K562 (cell line): Measurements from ENCODE around the gene PCDH12. TPM values are rescaled to one million over a fixed set of nuclear protein-coding genes. Genes with fewer than 3 reads are reported as not detected.

Experiments used
- ATF7 ChIP-seq: fragments of 450-650 bp; IDR thresholded peaks from 2 replicates; pipeline ENCODE4 v1.7.1; 2014; ENCODE audit warnings: mild to moderate bottlenecking, moderate library complexity
- CSDE1 ChIP-seq, 2 experiments: fragments of 450-650 bp; IDR thresholded peaks; 2 replicates each; pipeline ENCODE4 v1.6.1; 2016; ENCODE audit warnings: mild to moderate bottlenecking in 1 of 2
- FOXP1 ChIP-seq: sonication (generic); formaldehyde crosslinking; IDR thresholded peaks from 2 replicates; pipeline ENCODE4 v1.8.0; 2022; ENCODE audit warnings: mild to moderate bottlenecking, missing genetic modification reagents
- GATA2 ChIP-seq: sonication (generic); formaldehyde crosslinking; IDR thresholded peaks from 2 replicates; pipeline ENCODE4 v1.4.0; 2020; ENCODE audit warnings: mild to moderate bottlenecking, missing genetic modification reagents
- MED1 ChIP-seq: sonication (generic); formaldehyde crosslinking; IDR thresholded peaks from 2 replicates; pipeline ENCODE4 v1.8.1; 2023; ENCODE audit warnings: missing genetic modification reagents, borderline replicate concordance
- PHB2 ChIP-seq: fragments of 450-650 bp; IDR thresholded peaks from 2 replicates; pipeline ENCODE4 v1.6.1; 2017; ENCODE audit warnings: low read depth
- POLR2AphosphoS5 ChIP-seq: IDR thresholded peaks from 2 replicates; pipeline ENCODE4 v1.6.1; 2011; ENCODE audit warnings: mild to moderate bottlenecking, low read depth, low read length, moderate library complexity; ENCODE audit not compliant: control insufficient read depth, insufficient read depth
- PRPF4 ChIP-seq: fragments of 200-400 bp; formaldehyde crosslinking; IDR thresholded peaks from one replicate; pipeline ENCODE4 v1.6.1; 2017; ENCODE audit warnings: low read length, low read depth, mild to moderate bottlenecking; ENCODE audit not compliant: insufficient read depth, poor library complexity, severe bottlenecking
- PURB ChIP-seq: sonication (generic); formaldehyde crosslinking; IDR thresholded peaks from 2 replicates; pipeline ENCODE4 v1.9.0; 2021; ENCODE audit warnings: low read depth, mild to moderate bottlenecking, missing genetic modification reagents
- RAD21 ChIP-seq, 2 experiments: fragments of 250-450 bp in 1 of 2; fragments of 450-650 bp in 1 of 2; sonication (Bioruptor Pico) in 1 of 2; formaldehyde crosslinking in 1 of 2; IDR thresholded peaks in 1 of 2; conservative IDR thresholded peaks in 1 of 2; 2 replicates each; pipeline versions ENCODE4 v1.4.0 to v1.8.0; 2020 to 2022; ENCODE audit warnings: mild to moderate bottlenecking in 2 of 2, moderate library complexity in 1 of 2
- SRSF3 ChIP-seq: fragments of 200-400 bp; formaldehyde crosslinking; IDR thresholded peaks from 2 replicates; pipeline ENCODE4 v1.6.1; 2016; ENCODE audit warnings: mild to moderate bottlenecking, low read length, moderate library complexity; ENCODE audit not compliant: insufficient read depth
- TEAD1 ChIP-seq, 2 experiments: fragments of 450-650 bp in 1 of 2; sonication (generic) in 1 of 2; formaldehyde crosslinking; IDR thresholded peaks; 2 replicates each; pipeline versions ENCODE4 v1.4.0 to v1.8.0; 2020 to 2022; ENCODE audit warnings: mild to moderate bottlenecking in 2 of 2, missing genetic modification reagents in 1 of 2
- XRCC4 ChIP-seq: IDR thresholded peaks from one replicate; pipeline ENCODE4 v1.6.1; 2011; ENCODE audit not compliant: insufficient read depth, insufficient read length; ENCODE audit errors: extremely low read depth
- ZBTB7A ChIP-seq: IDR thresholded peaks from 2 replicates; pipeline ENCODE4 v1.6.1; 2011; ENCODE audit warnings: low read depth, mild to moderate bottlenecking, low read length, moderate library complexity, borderline replicate concordance; ENCODE audit not compliant: control insufficient read depth
- ZNF551 ChIP-seq: fragments of 250-450 bp; sonication (Bioruptor Pico); IDR thresholded peaks from 2 replicates; pipeline ENCODE4 v1.5.0; 2021; ENCODE audit warnings: mild to moderate bottlenecking, moderate library complexity
- polyA plus RNA-seq, 8 experiments: library from polyadenylated mRNA; depleted of rRNA in 4 of 8; stranded (reverse) in 5 of 8; unstranded in 3 of 8; fragments of >200 nt; fragmentation: Nextera tagmentation in 2 of 8; fragmentation: Illumina TruSeq in 1 of 8; extraction: Ambion mirVana in 2 of 8; extraction: Trizol in 1 of 8; gene quantifications; 2 replicates each; pipeline versions ENCODE4 v1.2.1 to v1.2.3, GENCODE V29; 2011 to 2014; ENCODE audit warnings: inconsistent platforms in 1 of 8, missing spikeins in 1 of 8
- total RNA-seq, 7 experiments: library from RNA; depleted of rRNA in 6 of 7; stranded (reverse); fragments of >200 nt in 6 of 7; fragmentation: Illumina TruSeq in 2 of 7; extraction: Trizol in 2 of 7; gene quantifications; 2 replicates each; pipeline versions ENCODE4 v1.2.1 to v1.2.3, GENCODE V29; 2011 to 2021; ENCODE audit warnings: low replicate concordance in 1 of 7
- TF ChIP-seq, protein P1 (sequence below): fragments of 250-450 bp; sonication (Bioruptor Pico); IDR thresholded peaks from 2 replicates; pipeline ENCODE4 v1.5.0; 2022; ENCODE audit warnings: mild to moderate bottlenecking
- TF ChIP-seq, protein P2 (sequence below): fragments of 200-800 bp; sonication (Bioruptor generic); IDR thresholded peaks from 2 replicates; pipeline ENCODE4 v1.6.1; 2017; ENCODE audit warnings: missing genetic modification characterization, missing compliant biosample characterization
- TF ChIP-seq, protein P3 (sequence below): fragments of 450-650 bp; IDR thresholded peaks from 2 replicates; pipeline ENCODE4 v1.6.1; 2017; ENCODE audit warnings: mild to moderate bottlenecking, moderate library complexity
- TF ChIP-seq, protein P4 (sequence below), 2 experiments: IDR thresholded peaks in 1 of 2; conservative IDR thresholded peaks in 1 of 2; 2 replicates each; pipeline ENCODE4 v1.6.1; 2016; ENCODE audit warnings: low read depth in 2 of 2, mild to moderate bottlenecking in 1 of 2, missing compliant biosample characterization in 1 of 2, missing genetic modification characterization in 1 of 2, moderate library complexity in 1 of 2

PCDH12 gene
- total and polyA plus RNA-seq, 9 of the 15 experiments (the other 6 are each of a cell fraction or from before 2014, with no cell fraction given): 0.01 to 0.04 (median 0.01) TPM; not detected in 4

DNA sequence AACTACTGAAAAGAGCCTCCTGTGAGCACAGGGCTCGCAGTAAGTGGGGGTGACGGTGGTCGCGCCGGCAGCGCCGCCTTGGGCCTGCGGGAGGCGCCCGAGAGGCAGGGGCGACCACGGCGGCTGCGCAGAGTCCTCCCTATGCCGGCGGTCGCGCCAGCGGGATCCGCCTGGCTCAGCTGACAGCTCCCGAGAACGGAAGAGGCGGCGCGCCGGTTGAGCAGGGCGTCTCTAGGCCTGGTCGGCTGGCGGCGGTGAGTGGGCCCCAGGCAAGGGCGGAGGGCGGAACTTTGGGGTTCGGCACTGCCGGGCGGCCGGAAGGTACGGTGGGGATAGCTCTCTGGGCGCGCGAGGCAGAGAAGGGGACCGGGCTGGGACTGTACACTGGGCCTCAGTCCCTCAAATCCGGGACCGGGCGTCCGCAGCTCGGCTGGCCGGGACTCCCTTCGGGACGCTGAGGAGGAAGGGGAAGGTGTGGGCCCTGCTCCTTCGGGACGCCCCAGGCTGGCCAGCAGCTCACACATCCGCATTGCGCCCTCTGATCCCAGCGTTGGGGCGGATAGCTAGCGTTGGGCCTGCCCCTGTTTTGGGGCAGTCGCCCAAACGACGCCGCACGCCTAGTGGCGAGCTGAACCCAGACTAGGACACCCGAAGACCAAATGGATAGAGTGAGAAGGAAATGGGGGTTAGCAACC lies 11.1 kb upstream of the PCDH12 start, which contains the start of gene RNF14 (continued):
- TF ChIP-seq, protein P1, sequence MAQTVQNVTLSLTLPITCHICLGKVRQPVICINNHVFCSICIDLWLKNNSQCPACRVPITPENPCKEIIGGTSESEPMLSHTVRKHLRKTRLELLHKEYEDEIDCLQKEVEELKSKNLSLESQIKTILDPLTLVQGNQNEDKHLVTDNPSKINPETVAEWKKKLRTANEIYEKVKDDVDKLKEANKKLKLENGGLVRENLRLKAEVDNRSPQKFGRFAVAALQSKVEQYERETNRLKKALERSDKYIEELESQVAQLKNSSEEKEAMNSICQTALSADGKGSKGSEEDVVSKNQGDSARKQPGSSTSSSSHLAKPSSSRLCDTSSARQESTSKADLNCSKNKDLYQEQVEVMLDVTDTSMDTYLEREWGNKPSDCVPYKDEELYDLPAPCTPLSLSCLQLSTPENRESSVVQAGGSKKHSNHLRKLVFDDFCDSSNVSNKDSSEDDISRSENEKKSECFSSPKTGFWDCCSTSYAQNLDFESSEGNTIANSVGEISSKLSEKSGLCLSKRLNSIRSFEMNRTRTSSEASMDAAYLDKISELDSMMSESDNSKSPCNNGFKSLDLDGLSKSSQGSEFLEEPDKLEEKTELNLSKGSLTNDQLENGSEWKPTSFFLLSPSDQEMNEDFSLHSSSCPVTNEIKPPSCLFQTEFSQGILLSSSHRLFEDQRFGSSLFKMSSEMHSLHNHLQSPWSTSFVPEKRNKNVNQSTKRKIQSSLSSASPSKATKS (CRISPR knock-in tag): no peak
- TF ChIP-seq, protein P2, sequence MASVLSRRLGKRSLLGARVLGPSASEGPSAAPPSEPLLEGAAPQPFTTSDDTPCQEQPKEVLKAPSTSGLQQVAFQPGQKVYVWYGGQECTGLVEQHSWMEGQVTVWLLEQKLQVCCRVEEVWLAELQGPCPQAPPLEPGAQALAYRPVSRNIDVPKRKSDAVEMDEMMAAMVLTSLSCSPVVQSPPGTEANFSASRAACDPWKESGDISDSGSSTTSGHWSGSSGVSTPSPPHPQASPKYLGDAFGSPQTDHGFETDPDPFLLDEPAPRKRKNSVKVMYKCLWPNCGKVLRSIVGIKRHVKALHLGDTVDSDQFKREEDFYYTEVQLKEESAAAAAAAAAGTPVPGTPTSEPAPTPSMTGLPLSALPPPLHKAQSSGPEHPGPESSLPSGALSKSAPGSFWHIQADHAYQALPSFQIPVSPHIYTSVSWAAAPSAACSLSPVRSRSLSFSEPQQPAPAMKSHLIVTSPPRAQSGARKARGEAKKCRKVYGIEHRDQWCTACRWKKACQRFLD (CRISPR knock-in tag): no peak
- TF ChIP-seq, protein P3, sequence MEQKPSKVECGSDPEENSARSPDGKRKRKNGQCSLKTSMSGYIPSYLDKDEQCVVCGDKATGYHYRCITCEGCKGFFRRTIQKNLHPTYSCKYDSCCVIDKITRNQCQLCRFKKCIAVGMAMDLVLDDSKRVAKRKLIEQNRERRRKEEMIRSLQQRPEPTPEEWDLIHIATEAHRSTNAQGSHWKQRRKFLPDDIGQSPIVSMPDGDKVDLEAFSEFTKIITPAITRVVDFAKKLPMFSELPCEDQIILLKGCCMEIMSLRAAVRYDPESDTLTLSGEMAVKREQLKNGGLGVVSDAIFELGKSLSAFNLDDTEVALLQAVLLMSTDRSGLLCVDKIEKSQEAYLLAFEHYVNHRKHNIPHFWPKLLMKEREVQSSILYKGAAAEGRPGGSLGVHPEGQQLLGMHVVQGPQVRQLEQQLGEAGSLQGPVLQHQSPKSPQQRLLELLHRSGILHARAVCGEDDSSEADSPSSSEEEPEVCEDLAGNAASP: no peak
- TF ChIP-seq ATF7 (peak; percentile 79), RAD21 (CRISPR knock-in tag; conservative IDR thresholded peaks at IDR 0.05 in 1 of 2, IDR thresholded peaks at IDR 0.05 in 1 of 2) (peak in 1 of 2 experiments; percentile 25; a peak in 1 of 4 replicates), PURB (CRISPR knock-in tag) (no peak), ZNF551 (CRISPR knock-in tag) (no peak), XRCC4 (no peak), GATA2 (CRISPR knock-in tag) (no peak), FOXP1 (CRISPR knock-in tag) (peak; percentile 56; the same call in 1 of the 2 replicates), ZBTB7A (peak; percentile 100), POLR2AphosphoS5 (peak; percentile 90), MED1 (no peak), CSDE1 (IDR thresholded peaks at IDR 0.05) (no peak; a peak in 1 of 4 replicates), PHB2 (no peak), SRSF3 (no peak), PRPF4 (no peak), TEAD1 (CRISPR knock-in tag; IDR thresholded peaks at IDR 0.05) (0 out of 4 replicates have a peak, but pooled peaks have one; percentile 33 to 62)
- TF ChIP-seq, protein P4, sequence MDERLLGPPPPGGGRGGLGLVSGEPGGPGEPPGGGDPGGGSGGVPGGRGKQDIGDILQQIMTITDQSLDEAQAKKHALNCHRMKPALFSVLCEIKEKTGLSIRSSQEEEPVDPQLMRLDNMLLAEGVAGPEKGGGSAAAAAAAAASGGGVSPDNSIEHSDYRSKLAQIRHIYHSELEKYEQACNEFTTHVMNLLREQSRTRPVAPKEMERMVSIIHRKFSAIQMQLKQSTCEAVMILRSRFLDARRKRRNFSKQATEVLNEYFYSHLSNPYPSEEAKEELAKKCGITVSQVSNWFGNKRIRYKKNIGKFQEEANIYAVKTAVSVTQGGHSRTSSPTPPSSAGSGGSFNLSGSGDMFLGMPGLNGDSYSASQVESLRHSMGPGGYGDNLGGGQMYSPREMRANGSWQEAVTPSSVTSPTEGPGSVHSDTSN (CRISPR knock-in tag; IDR thresholded peaks at IDR 0.05; ENCODE audit: low read depth): peak; percentile 32; the same call in 1 of the 2 replicates
- TF ChIP-seq, protein P4 (tag; conservative IDR thresholded peaks at IDR 0.05; ENCODE audit: low read depth): no peak
